Fibroblast of villous mesenchyme (primary cell): Measurements from ENCODE around the gene EPHA6. TPM values are rescaled to one million over a fixed set of nuclear protein-coding genes. Genes with fewer than 3 reads are reported as not detected.

Experiments
- DNase-seq: peaks from one replicate; pipeline ENCODE4 v3.0.0-alpha.2; 2010; ENCODE audit warnings: low read depth
- H3K4me3 ChIP-seq: 2 replicates; pipeline ENCODE4 v1.5.1; 2011; ENCODE audit warnings: low read depth, mild to moderate bottlenecking, low read length
- CTCF ChIP-seq: IDR thresholded peaks from 2 replicates; pipeline ENCODE4 v1.5.1; 2012; ENCODE audit warnings: low read depth, mild to moderate bottlenecking, low read length; ENCODE audit not compliant: insufficient read depth
- total RNA-seq: library from RNA; depleted of rRNA; stranded (reverse); fragments of >200 nt; gene quantifications from 2 replicates; pipeline ENCODE4 v1.2.3, GENCODE V29; 2012

The EPHA6 gene
- total RNA-seq, 1 donor, result 1.7 TPM

- TF ChIP-seq CTCF, result no peak
Measured at GRCh38 chr3:97138914-97139541, 324.6 kb downstream of the EPHA6 start.

GRCh38 chr3:97148931-97149330 lies 334.5 kb downstream of the EPHA6 start:
- no peak for TF ChIP-seq CTCF
- H3K4me3 ChIP-seq, result no peak overlapping the region
- no peak for DNase-seq

More at GRCh38 chr3:97138914-97139541, 324.6 kb downstream of the EPHA6 start:
- H3K4me3 ChIP-seq, result no peak overlapping the region
- DNase-seq, result no peak

GRCh38 chr3:97161169-97161568 lies 346.8 kb downstream of the EPHA6 start:
- H3K4me3 ChIP-seq, result no peak overlapping the region
- DNase-seq, result no peak
- no peak for TF ChIP-seq CTCF

GRCh38 chr3:97177242-97177641 lies 362.8 kb downstream of the EPHA6 start:
- TF ChIP-seq CTCF, result no peak
- no peak for DNase-seq
- no peak overlapping the region for H3K4me3 ChIP-seq

- no peak for TF ChIP-seq CTCF
- no peak overlapping the region for H3K4me3 ChIP-seq
- no peak for DNase-seq
Measured at GRCh38 chr3:97181704-97182103, 367.3 kb downstream of the EPHA6 start.

- TF ChIP-seq CTCF, result no peak
- no peak overlapping the region for H3K4me3 ChIP-seq
- no peak for DNase-seq
Measured at GRCh38 chr3:97187771-97188170, 373.4 kb downstream of the EPHA6 start.

GRCh38 chr3:97189835-97190234 lies 375.4 kb downstream of the EPHA6 start:
- TF ChIP-seq CTCF, result no peak
- no peak for DNase-seq

More at GRCh38 chr3:97189835-97190234, 375.4 kb downstream of the EPHA6 start:
- H3K4me3 ChIP-seq, result no peak overlapping the region
